Mesothelial cell of epicardium (in vitro differentiated cells): ENCODE measurements around the gene CSTPP1. TPM values are rescaled to one million over a fixed set of nuclear protein-coding genes. Genes with fewer than 3 reads are reported as not detected.
A peak's percentile ranks its signal among the peaks of the same experiment; 100 is the strongest.
"Not testable (repeated sequence)": the region's sequence is repeated elsewhere in the genome, so short reads cannot be mapped to it uniquely, and the experiment has no call there.

Source experiments
- DNase-seq, 2 experiments: peaks; one replicate each; pipeline ENCODE4 v3.0.0; 2021; ENCODE audit warnings: low spot score in 2 of 2; ENCODE audit not compliant: unreplicated experiment in 2 of 2
- H3K27ac Mint-ChIP-seq: 2 replicates; pipeline ENCODE4 v1.8.0; 2021; ENCODE audit warnings: mixed read lengths
- H3K27me3 Mint-ChIP-seq: 2 replicates; pipeline ENCODE4 v1.8.0; 2021; ENCODE audit warnings: low read depth, mixed read lengths
- H3K36me3 Mint-ChIP-seq: 2 replicates; pipeline ENCODE4 v1.8.0; 2021; ENCODE audit warnings: mixed read lengths
- H3K4me1 Mint-ChIP-seq: 2 replicates; pipeline ENCODE4 v1.8.0; 2021; ENCODE audit warnings: mixed read lengths
- H3K4me3 Mint-ChIP-seq: 2 replicates; pipeline ENCODE4 v1.8.0; 2021; ENCODE audit warnings: mild to moderate bottlenecking, moderate library complexity, mixed read lengths
- H3K9me3 Mint-ChIP-seq: 2 replicates; pipeline ENCODE4 v1.8.0; 2021; ENCODE audit warnings: mixed read lengths
- CTCF ChIP-seq: fragments of 200-600 bp; sonication (generic); IDR thresholded peaks from one replicate; pipeline ENCODE4 v1.5.0; 2021; ENCODE audit warnings: antibody characterized with exemption; ENCODE audit not compliant: unreplicated experiment
- total RNA-seq: library from RNA; stranded (reverse); gene quantifications from 3 replicates; pipeline ENCODE4 v1.2.1, GENCODE V29; 2021

Gene CSTPP1
- total RNA-seq, 1 donor from 2014 or later, result 44.0 TPM

- no peak for DNase-seq
- H3K9me3 Mint-ChIP-seq, result no peaks in the 10 kb centered on the region
- no peak overlapping the region for H3K27ac Mint-ChIP-seq
- no peak overlapping the region for H3K4me3 Mint-ChIP-seq
- peaks cover 16% of the 10 kb centered on the region for H3K4me1 Mint-ChIP-seq
- no peak for TF ChIP-seq CTCF
- H3K36me3 Mint-ChIP-seq, result no peaks in the 10 kb centered on the region
- no peaks in the 10 kb centered on the region for H3K27me3 Mint-ChIP-seq
Observed at GRCh38 chr11:47071791-47072261, 135.3 kb downstream of the CSTPP1 start.

- no peak for TF ChIP-seq CTCF
- H3K4me1 Mint-ChIP-seq, result no peaks in the 10 kb centered on the region
- no peak for DNase-seq
- H3K4me3 Mint-ChIP-seq, result no peak overlapping the region
- H3K27ac Mint-ChIP-seq, result no peak overlapping the region
- H3K27me3 Mint-ChIP-seq, result no peaks in the 10 kb centered on the region
- H3K9me3 Mint-ChIP-seq, result peaks cover 10% of the 10 kb centered on the region
- peaks cover 7% of the 10 kb centered on the region for H3K36me3 Mint-ChIP-seq
Observed at GRCh38 chr11:47078751-47079521, 142.4 kb downstream of the CSTPP1 start.

GRCh38 chr11:47080775-47081174 is 144.2 kb downstream of the CSTPP1 start:
- H3K4me3 Mint-ChIP-seq, H3K36me3 Mint-ChIP-seq, DNase-seq, H3K4me1 Mint-ChIP-seq, H3K27me3 Mint-ChIP-seq, H3K27ac Mint-ChIP-seq: not testable (repeated sequence)
- H3K9me3 Mint-ChIP-seq, result peaks cover 11% of the 10 kb centered on the region

GRCh38 chr11:47083913-47084312 is 147.4 kb downstream of the CSTPP1 start:
- Mint-ChIP-seq H3K9me3 (peaks cover 11% of the 10 kb centered on the region), H3K4me3 (no peak overlapping the region), H3K36me3 (peaks cover 7% of the 10 kb centered on the region), H3K4me1 (peaks cover 3% of the 10 kb centered on the region), H3K27me3 (no peaks in the 10 kb centered on the region), H3K27ac (no peak overlapping the region)
- no peak for TF ChIP-seq CTCF
- no peak for DNase-seq

GRCh38 chr11:47087801-47088200 is 151.2 kb downstream of the CSTPP1 start:
- peaks cover 3% of the 10 kb centered on the region for H3K4me1 Mint-ChIP-seq
- no peak for DNase-seq
- no peaks in the 10 kb centered on the region for H3K27me3 Mint-ChIP-seq
- peaks cover 9% of the 10 kb centered on the region for H3K36me3 Mint-ChIP-seq
- no peak for TF ChIP-seq CTCF
- H3K4me3 Mint-ChIP-seq, result no peak overlapping the region
- H3K27ac Mint-ChIP-seq, result peak overlapping the region; percentile 56
- H3K9me3 Mint-ChIP-seq, result peaks cover 14% of the 10 kb centered on the region

GRCh38 chr11:47093541-47093940 is 157.0 kb downstream of the CSTPP1 start:
- Mint-ChIP-seq H3K36me3 (peaks cover 7% of the 10 kb centered on the region), H3K4me1 (no peaks in the 10 kb centered on the region), H3K27me3 (no peaks in the 10 kb centered on the region), H3K4me3 (no peak overlapping the region), H3K27ac (no peak overlapping the region), H3K9me3 (peaks cover 7% of the 10 kb centered on the region)
- DNase-seq, result no peak
- TF ChIP-seq CTCF, result no peak

GRCh38 chr11:47096871-47097270 is 160.3 kb downstream of the CSTPP1 start:
- Mint-ChIP-seq H3K9me3 (peaks cover 13% of the 10 kb centered on the region), H3K4me1 (peaks cover 20% of the 10 kb centered on the region)
- H3K27ac Mint-ChIP-seq, H3K27me3 Mint-ChIP-seq, DNase-seq, H3K4me3 Mint-ChIP-seq, H3K36me3 Mint-ChIP-seq: not testable (repeated sequence)

GRCh38 chr11:47098223-47098622 is 161.7 kb downstream of the CSTPP1 start:
- H3K27me3 Mint-ChIP-seq, H3K36me3 Mint-ChIP-seq, H3K4me3 Mint-ChIP-seq, DNase-seq, H3K27ac Mint-ChIP-seq: not testable (repeated sequence)
- Mint-ChIP-seq H3K9me3 (peaks cover 13% of the 10 kb centered on the region), H3K4me1 (peaks cover 20% of the 10 kb centered on the region)
